Jurkat, Clone E6-1 (cell line): ENCODE data around the gene MLPH.
"Not testable (repeated sequence)": the region's sequence is repeated elsewhere in the genome, so short reads cannot be mapped to it uniquely, and the experiment has no call there.

Source experiments
- DNase-seq: peaks from one replicate; pipeline ENCODE4 v3.0.0-alpha.2; 2011; ENCODE audit warnings: low read depth, low spot score
- H3K4me3 ChIP-seq: 2 replicates; pipeline ENCODE4 v1.5.1; 2011; ENCODE audit warnings: mild to moderate bottlenecking, low read length, control low read depth, moderate library complexity

Gene MLPH

GRCh38 chr2:237590272-237591140 is 103.5 kb downstream of the MLPH start, which contains the start of gene RAB17:
Gene RAB17, minus strand, starts transcription at chr2:237590734. Its CDS starts 4,580 bp downstream, at chr2:237586154.
- H3K4me3 ChIP-seq, result no peak within 1 kb of the TSS
- DNase-seq, result no peak

GRCh38 chr2:237591141-237591881 is 104.3 kb downstream of the MLPH start:
- no peak overlapping the region for H3K4me3 ChIP-seq
- no peak for DNase-seq

DNA sequence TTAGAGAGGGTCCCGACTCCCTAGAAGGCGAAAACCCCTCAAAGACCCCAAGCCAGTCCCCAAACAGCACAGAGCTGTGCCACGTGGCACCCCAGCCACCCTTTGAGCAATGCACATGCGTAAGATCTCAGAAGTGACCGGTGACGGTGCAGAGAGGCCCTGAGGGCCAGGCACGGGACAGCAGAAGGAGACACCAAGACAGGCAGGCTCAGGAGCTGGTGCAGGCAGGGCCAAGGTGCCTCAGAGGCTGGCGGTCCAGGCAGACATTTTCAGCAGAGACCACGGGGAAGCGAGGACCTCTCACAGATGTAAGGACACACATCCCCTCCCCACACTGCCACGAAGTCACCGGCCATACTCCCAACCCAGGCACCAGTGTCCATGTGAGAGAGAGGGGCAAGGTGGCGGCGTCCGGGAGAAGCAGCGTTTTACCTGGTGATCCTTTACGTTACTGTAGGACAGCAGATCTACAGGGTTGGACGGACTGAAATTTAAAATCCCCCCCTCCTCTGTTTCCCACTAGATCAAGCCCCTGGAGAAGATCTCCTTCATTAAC is 105.5 kb downstream of the MLPH start:
- no peak overlapping the region for H3K4me3 ChIP-seq
- no peak for DNase-seq

GRCh38 chr2:237593036-237593435 is 106.0 kb downstream of the MLPH start:
- no peak for DNase-seq
- no peak overlapping the region for H3K4me3 ChIP-seq

- DNase-seq, result no peak
- H3K4me3 ChIP-seq, result no peak overlapping the region
Observed at GRCh38 chr2:237593596-237594320, 106.7 kb downstream of the MLPH start.

DNA sequence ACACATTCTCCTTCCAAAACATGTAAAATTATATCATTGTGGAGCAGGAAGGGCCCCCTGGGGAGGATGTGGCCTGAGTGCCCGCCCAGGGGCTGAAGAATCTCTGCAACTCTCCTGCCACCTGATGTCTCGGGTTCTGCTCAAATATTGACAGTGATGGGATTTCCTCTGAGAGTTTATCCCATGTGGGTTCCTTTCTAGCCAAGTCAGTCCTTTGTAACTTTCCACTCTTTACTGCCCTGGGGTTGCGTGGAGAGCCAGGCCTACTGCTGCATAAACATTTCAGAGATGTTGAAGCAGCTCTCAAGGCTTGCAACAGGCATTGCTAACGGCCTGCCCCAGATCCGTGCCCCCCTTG is 107.4 kb downstream of the MLPH start:
- DNase-seq, result no peak
- no peak overlapping the region for H3K4me3 ChIP-seq

DNA sequence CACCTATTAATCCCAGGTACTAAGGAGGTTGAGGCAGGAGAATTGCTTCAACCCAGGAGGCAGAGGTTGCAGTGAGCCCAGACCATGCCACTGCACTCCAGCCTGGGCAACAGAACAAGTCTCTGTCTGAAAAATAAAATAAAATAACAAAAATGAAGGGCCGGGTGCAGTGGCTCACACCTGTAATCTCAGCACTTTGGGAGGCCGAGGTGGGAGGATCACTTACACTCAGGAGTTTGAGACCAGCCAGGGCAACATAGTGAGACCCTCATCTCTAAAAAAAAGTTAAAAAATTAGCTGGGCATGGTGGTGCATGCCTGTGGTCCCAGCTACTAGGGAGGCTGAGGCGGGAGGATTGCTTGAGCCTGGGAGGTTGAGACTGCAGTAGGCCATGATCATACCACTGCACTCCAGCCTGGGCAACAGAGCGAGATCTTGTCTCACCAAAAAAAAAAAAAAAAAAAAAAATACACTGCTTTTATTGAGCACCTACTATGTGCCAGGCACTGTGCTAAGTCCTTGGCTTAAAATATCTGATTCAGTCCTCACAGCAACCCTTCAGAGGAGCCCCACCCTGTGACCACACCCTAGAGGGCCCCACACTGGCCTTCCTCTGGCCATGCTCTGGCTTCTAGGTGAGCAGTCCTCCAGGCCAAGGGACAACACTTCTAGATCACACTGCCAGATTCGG is 108.9 kb downstream of the MLPH start:
- H3K4me3 ChIP-seq, DNase-seq: not testable (repeated sequence)

DNA sequence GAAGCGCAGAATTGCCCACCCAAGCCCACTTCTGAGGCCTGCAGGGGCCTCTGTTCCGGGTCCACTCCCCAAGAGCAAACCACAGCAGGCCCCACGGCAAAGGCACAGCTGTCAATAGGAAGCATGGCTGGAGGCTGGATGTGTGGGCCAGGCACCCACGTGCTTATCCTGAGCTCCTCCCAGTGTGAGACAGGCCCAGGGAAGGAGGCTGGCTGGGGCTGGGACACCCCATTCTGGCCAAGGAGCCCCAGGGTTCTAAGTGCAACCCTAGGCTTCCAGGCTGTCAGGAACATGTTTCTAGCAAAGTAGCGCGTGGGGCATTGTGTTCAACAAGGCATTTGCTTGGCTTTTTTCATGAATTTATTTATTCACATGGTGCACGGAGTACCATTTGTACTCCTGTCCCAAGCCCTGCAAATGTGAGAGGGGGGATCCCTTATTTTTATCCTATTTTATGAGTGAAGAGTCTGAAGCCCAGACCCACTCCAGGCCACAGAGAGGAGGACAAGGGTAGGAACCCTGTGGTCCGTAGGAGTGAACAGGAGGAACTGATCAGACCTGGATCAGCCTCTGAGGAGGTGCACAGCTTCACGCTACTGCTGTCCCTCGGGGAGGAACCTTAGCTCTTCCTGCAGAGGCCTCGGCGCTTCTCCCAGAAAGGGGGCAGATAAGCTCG is 109.6 kb downstream of the MLPH start:
- H3K4me3 ChIP-seq, result no peak overlapping the region
- no peak for DNase-seq

DNA sequence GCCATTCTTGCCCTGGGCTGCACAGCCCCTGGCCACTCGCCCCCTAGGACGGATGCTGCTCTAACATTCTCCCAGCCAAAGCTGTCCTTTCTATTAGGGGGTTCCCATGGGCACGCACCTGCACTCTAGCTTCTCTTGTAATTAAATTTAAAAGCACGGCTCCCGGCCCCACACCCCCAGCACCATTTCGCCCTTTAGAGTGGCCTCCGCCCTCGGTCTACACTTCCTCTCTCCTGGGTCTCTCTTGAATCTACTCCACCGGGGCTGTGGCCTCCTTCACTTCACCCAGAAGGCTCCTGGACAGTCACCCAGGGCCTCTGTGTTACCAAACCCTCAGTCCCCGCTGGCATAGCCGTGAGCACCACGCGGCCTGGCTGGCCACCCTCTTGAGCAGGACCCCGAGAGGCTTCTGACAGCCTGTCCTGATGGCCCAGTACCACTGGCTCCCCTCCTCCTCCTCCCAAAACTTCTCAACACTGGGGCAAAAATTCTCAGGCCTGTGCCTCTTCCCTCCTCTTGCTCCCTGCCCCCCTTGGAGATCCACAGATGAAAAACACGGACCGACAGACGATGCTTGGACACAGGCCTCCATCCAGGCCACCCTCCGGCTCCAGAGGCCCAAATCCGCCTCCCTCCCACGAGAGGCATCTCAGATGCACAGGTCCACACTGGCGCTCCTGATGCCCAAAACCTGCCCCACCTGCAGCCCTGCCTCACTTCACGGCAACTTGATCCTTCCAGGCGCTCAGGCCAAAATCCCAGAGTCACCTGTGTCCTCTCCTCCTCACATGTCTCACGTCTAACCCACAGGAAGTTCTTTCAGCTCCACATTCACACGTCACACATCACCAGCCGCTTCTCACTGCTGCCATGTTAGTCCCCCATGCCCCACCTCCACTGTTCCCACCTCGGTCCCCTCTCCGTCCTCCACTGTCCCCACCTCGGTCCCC is 110.4 kb downstream of the MLPH start:
- no peak overlapping the region for H3K4me3 ChIP-seq
- DNase-seq, result no peak

DNA sequence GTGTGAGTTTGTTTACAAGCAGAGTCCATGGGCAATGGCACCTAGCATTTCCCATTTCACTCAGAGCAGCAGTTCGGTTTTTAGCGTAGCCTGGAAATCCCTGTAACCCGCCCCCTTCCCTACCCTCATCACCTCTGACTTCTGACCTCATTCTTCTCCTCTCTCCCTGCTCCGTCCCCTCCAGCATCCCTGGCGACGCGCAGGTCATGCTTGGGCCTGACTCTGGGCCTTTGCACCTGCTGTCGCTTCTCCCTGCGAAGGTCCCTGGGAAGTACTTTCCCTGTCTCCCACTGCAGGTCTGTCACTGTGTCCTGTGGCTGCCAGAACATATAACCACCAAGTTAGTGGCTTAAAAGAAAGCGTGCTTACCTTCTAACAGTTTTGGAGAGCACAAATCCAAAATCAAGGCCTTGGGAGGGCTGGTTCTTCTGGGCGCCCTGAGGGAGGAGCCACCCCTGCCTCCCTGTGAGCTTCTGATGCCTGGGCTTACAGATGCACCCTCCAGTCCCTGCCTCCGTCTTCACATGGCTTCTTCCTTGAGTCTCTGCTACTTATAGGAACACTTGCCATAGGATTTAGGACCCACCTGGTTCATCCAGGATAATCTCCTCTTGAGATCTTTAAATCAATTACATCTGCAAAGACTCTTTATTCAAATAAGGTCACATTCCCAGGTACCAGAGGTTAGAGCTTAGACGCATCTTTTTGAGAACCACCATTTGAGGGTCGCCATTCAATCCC is 111.6 kb downstream of the MLPH start:
- H3K4me3 ChIP-seq, result no peak overlapping the region
- DNase-seq, result no peak

GRCh38 chr2:237599465-237600110 is 112.5 kb downstream of the MLPH start:
- DNase-seq, result no peak
- no peak overlapping the region for H3K4me3 ChIP-seq

GRCh38 chr2:237600205-237600846 is 113.3 kb downstream of the MLPH start:
- no peak overlapping the region for H3K4me3 ChIP-seq
- no peak for DNase-seq

DNA sequence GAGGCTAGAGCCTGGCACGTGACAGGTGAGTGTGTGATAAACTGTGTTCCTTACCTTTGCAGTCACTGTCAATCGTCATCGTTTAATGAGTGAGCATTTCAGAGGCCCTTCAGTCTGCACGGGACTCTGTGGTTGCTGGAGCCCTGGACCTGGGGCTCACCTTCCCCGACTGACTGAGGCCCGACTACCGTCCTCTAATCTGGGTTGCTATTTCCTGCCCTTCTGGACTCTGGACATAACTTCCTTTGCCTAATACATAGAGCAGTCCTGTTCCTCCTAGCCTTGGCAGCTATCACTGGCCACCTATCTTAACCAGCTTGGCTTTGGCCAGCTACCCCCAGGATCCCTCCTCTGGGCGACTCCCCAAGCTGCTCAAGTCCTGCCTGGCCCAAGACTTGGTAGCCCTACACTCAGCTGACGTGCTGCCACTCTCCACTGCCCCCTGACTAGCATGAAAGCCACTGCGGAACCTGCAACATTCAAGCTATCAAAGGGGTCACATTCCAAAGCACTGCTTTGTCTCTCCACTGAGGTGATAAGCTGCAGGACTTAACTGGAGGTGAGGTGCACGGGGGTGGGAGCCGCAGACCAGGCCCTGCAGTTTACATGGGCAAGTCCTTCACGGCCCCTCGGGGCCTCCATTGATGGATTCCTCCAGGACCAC is 114.5 kb downstream of the MLPH start:
- no peak for DNase-seq
- no peak overlapping the region for H3K4me3 ChIP-seq

GRCh38 chr2:237602409-237602808 is 115.4 kb downstream of the MLPH start:
- DNase-seq, result no peak
- no peak overlapping the region for H3K4me3 ChIP-seq

GRCh38 chr2:237603049-237603717 is 116.1 kb downstream of the MLPH start:
- DNase-seq, result no peak
- no peak overlapping the region for H3K4me3 ChIP-seq
